ENCODE measurements around the gene GPR22. TPM values are rescaled to one million over a fixed set of nuclear protein-coding genes. Genes with fewer than 3 reads are reported as not detected.

The GPR22 gene
- not detected in 5 replicates for total RNA-seq (2022; extraction: Qiagen RNA extraction)

GRCh38 chr7:107469929-107470328, at the start of gene GPR22:
TSS of gene GPR22 (plus strand) at chr7:107470057. CDS start at chr7:107474061, 4,004 bp downstream.

Other genes starting within 250 kb of the GPR22 start
- gene COG5, start 93.9 kb downstream of the GPR22 start, total RNA-seq (2022; extraction: Qiagen RNA extraction) = 8.0 to 15.2 TPM (median 10.0 TPM) in 5 replicates
- gene DUS4L, start 93.9 kb downstream of the GPR22 start, total RNA-seq (2022; extraction: Qiagen RNA extraction) = 8.3 to 11.3 TPM (median 11.1 TPM) in 5 replicates
- 32.0 to 56.9 TPM (median 36.6 TPM) in 5 replicates for gene BCAP29, start 110.2 kb downstream of the GPR22 start, total RNA-seq (2022; extraction: Qiagen RNA extraction)
- gene SLC26A4, start 190.8 kb downstream of the GPR22 start, total RNA-seq (2022; extraction: Qiagen RNA extraction) = 0.09 to 0.14 TPM (median 0.10 TPM) in 5 replicates